IPS DF 6.9 (cell line): ENCODE measurements around the gene TEX54.

Experiments used
- DNase-seq: peaks from one replicate; pipeline ENCODE4 v3.0.0-alpha.2; 2013; ENCODE audit warnings: low read depth, low spot score
- H3K27ac ChIP-seq: one replicate; pipeline ENCODE4 v1.5.1; 2013; ENCODE audit warnings: low read length, control low read depth
- H3K27me3 ChIP-seq: 2 replicates; pipeline ENCODE4 v1.6.1; 2013; ENCODE audit warnings: mild to moderate bottlenecking, low read length; ENCODE audit not compliant: control insufficient read depth, insufficient read depth
- H3K36me3 ChIP-seq: 2 replicates; pipeline ENCODE4 v1.6.1; 2013; ENCODE audit warnings: low read length; ENCODE audit not compliant: control insufficient read depth, insufficient read depth
- H3K4me1 ChIP-seq: 2 replicates; pipeline ENCODE4 v1.6.1; 2013; ENCODE audit warnings: low read length; ENCODE audit not compliant: control insufficient read depth, insufficient read depth
- H3K4me3 ChIP-seq: 2 replicates; pipeline ENCODE4 v1.5.1; 2013; ENCODE audit warnings: mild to moderate bottlenecking, low read length
- H3K9me3 ChIP-seq: 2 replicates; pipeline ENCODE4 v1.6.1; 2013; ENCODE audit warnings: low read length, inconsistent platforms; ENCODE audit not compliant: control insufficient read depth, insufficient read depth
- WGBS: extraction: QIAGEN DNeasy Blood & Tissue Kit; methylation state at CpG from one replicate; pipeline ENCODE4 v1.1.7; 2013; ENCODE audit warnings: mixed read lengths, missing lambda C conversion rate; ENCODE audit not compliant: insufficient read length, insufficient coverage; 5-methylcytosine and 5-hydroxymethylcytosine counted together

The TEX54 gene

DNA sequence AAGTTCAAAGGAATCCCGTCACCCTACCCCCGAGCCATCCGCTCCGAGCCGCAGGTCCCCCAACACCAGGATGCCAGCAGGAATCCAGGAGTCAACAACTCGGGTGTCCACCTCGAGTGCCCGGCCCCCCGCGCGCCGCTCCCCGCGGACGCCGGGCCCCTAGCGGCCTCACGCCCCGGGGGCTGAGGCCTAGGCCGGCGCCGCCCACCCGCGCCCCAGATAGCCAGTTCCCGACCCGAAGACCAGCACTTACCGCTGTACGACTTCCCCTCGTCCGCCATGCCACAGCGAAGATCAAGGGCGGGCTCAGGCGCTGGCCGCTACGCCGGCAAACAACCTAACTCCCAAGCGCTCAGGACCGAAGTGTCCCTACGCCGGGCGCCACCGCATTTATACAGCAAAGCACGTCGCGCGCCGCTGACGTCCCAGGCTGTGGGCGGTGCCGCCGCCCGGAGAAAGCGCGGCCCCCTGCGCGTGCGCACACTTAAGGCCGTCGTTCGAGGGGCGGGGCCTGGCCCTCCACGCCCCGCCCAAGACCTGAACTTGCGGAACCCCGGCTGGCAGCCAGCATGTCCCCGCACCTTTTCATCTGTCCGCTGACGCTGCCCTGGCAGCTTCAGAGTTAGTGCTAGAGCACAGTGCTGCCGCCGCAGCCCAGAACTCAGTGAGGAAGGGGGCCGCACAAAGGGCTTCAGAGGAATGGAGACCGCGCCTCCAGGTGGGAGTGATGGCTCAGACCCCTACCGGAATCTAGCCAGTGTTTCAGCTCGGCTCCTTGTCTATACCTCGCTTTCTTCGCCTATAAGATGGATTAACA is 27.4 kb downstream of the TEX54 start, which contains the start of gene NXF1:
Gene NXF1 (minus strand): TSS at position 365 of the 817 bp plus-strand sequence. CDS start 84 bp downstream, at position 281.
- H3K36me3 ChIP-seq, result peaks cover 14% of the 10 kb centered on the region
- no peaks in the 10 kb centered on the region for H3K27me3 ChIP-seq
- no CpG with 5 or more reads among the region's 77 CpGs for WGBS
- peak within 1 kb of the TSS; percentile 70; the same call in 1 of the 2 replicates for H3K4me3 ChIP-seq
- no peak within 1 kb of the TSS for H3K27ac ChIP-seq
- H3K9me3 ChIP-seq, result no peaks in the 10 kb centered on the region
- DNase-seq, result peak; percentile 79
- no peaks in the 10 kb centered on the region for H3K4me1 ChIP-seq

DNA sequence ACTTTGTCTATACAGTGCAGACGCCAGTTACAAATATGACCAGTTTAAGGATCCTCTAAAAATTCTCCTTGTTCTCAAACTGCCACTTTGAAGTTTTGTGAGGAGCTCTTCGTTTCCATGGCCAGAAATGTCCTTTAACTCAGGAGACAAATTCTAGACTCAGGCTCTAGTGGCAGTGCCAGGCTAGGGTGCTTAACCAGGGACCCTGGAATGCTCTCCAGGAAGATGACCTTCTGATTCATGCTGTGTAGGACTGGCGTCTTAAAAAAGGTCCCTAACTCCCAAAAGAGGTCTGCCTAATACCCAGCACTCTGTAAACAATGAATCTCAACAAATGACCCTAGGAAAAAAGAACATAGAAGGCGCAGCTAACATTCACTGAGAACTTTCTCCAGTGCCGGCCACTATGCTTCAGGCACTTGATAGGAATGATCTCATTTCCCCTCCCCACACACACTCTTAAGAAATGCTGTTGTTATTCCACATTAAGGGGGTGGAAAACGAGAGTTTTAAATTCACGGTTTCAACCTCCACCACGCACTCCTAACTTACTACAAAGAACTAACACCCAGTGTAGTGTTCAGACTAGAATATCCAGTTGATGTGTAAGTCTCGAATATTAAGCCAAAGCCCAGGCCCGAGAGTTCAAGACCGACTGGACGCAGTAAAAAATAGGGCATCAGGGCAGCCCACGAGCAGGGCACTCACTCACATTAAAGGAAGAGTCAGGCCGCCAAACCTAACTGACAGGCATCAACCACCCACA is 28.1 kb downstream of the TEX54 start:
- H3K9me3 ChIP-seq, result no peaks in the 10 kb centered on the region
- no peak for DNase-seq
- H3K27me3 ChIP-seq, result no peaks in the 10 kb centered on the region
- WGBS, result no CpG with 5 or more reads among the region's 14 CpGs
- H3K27ac ChIP-seq, result no peak overlapping the region
- H3K4me1 ChIP-seq, result no peaks in the 10 kb centered on the region
- peaks cover 20% of the 10 kb centered on the region for H3K36me3 ChIP-seq
- H3K4me3 ChIP-seq, result peak overlapping the region; percentile 70; the same call in 1 of the 2 replicates

DNA sequence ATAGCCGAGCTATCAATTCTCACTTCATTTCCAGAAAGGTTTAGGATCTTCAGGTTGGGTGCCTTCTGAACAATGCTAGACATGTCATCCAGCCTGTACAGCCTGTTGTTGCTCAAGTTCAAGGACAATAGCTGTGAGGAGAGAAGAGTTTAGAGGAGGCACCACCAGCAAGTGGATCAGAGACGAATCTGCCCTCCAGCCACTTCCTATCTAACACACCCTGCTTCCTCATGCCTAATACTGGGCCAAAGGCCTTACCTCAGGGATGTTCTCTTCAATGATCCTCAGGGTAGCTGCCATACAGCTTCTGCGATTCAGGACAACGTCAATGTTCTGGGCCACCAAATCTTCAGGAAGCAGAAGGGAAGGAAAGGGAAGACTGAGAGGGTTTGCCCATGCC is 31.6 kb downstream of the TEX54 start:
- H3K9me3 ChIP-seq, result no peaks in the 10 kb centered on the region
- no peaks in the 10 kb centered on the region for H3K4me1 ChIP-seq
- peaks cover 30% of the 10 kb centered on the region for H3K36me3 ChIP-seq
- no peak overlapping the region for H3K27ac ChIP-seq
- no peaks in the 10 kb centered on the region for H3K27me3 ChIP-seq
- WGBS, result no CpG with 5 or more reads among the region's 4 CpGs
- DNase-seq, result no peak
- no peak overlapping the region for H3K4me3 ChIP-seq

DNA sequence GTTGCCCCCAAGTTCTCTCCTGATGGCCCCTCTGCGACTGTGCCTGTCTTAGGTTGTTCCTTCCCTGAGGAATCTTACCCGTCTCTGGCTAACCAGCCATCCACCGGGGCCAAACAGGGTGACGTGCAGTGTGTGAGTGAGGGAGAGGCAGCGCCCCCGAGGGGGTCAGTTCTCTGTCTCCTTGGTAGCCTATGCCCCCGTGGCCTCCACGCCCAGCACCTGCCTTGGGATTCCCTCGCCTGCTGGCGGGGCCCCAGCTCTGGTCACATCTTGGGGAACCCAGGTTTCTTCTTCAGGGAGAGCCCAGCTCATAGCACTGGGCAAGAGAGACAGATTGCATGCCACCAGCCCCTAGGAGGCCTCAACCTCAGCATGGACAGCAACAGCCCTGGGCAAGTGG is 33.2 kb downstream of the TEX54 start:
- Histone ChIP-seq H3K4me3 (no peak overlapping the region), H3K9me3 (no peaks in the 10 kb centered on the region), H3K4me1 (no peaks in the 10 kb centered on the region), H3K27me3 (no peaks in the 10 kb centered on the region), H3K36me3 (peaks cover 32% of the 10 kb centered on the region), H3K27ac (no peak overlapping the region)
- DNase-seq, result no peak
- no CpG with 5 or more reads among the region's 10 CpGs for WGBS

DNA sequence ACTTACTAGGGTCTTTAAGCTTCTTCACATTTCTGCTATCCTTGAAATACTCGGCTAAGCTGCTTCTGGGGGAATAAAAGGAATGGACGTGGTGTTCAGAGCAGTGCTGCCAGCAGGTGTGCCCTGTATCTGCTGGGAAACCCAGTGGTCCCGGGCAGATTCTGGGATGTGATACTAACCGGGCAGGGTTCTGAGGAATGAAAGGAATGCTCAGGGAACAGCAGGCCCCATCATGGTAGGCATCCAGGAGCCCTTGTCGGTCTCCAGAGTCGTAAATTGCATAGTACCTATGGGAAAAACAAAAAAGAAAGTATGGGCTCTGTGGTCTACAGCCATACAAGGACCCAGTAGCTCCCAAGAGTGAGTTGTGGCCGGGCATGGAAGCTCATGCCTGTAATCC is 36.4 kb downstream of the TEX54 start:
- Histone ChIP-seq H3K4me1 (peaks cover 1% of the 10 kb centered on the region; the same call in 1 of the 2 replicates), H3K36me3 (peaks cover 32% of the 10 kb centered on the region), H3K9me3 (no peaks in the 10 kb centered on the region), H3K27me3 (no peaks in the 10 kb centered on the region), H3K27ac (no peak overlapping the region), H3K4me3 (no peak overlapping the region)
- WGBS, result no CpG with 5 or more reads among the region's 7 CpGs
- no peak for DNase-seq

DNA sequence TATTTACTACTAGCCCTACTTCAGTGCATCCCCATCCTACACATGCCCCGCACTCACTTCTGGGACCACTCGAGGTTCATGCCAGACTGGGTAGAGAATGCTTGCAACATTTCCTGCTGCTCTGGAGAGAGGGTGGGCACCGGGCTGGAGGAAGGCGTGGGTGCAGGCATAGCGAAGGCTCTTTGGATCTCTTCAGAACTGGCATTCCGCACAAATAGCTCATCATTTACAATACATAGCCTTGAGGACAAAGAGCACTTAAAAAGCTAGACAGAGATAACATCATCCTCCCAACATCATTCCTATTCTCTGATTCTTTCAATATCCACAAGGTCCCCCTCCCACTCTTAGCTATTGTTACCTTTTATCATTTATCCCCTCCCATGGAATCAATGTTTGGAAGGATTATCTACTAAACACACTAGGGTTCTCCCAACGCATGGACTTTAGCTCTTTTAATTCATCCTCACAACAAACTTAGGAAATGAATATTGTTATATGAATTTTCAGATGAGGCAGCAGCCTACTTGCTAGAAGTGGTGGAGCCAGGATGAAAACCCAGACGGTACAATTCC is 38.4 kb downstream of the TEX54 start:
- H3K4me1 ChIP-seq, result peaks cover 1% of the 10 kb centered on the region; the same call in 1 of the 2 replicates
- DNase-seq, result no peak
- no CpG with 5 or more reads among the region's 8 CpGs for WGBS
- H3K27ac ChIP-seq, result no peak overlapping the region
- no peaks in the 10 kb centered on the region for H3K27me3 ChIP-seq
- H3K36me3 ChIP-seq, result peaks cover 20% of the 10 kb centered on the region; the same call in 1 of the 2 replicates
- no peak overlapping the region for H3K4me3 ChIP-seq
- no peaks in the 10 kb centered on the region for H3K9me3 ChIP-seq

DNA sequence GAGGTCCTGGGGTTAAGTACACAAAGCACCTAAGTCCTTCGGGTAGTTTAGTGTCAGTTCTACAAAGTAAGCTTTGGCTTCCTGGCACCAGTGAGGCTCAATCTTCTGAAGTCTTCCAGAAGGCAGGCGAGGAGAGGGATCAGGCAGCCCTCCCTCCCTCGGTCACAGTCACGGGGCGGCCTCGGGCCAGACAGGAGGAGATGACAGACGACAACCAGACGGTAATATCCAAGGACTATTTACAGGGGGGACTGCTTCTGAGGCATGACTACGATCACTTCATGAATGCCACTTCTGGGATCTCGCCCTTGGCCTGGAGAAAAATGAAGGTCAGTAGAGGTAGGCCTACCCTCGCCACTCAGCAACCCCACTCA is 40.5 kb downstream of the TEX54 start:
- Histone ChIP-seq H3K4me3 (no peak overlapping the region; the same call in 1 of the 2 replicates), H3K4me1 (peaks cover 1% of the 10 kb centered on the region; the same call in 1 of the 2 replicates), H3K27me3 (no peaks in the 10 kb centered on the region), H3K27ac (no peak overlapping the region), H3K9me3 (no peaks in the 10 kb centered on the region), H3K36me3 (peaks cover 17% of the 10 kb centered on the region; the same call in 1 of the 2 replicates)
- no CpG with 5 or more reads among the region's 11 CpGs for WGBS
- no peak for DNase-seq

DNA sequence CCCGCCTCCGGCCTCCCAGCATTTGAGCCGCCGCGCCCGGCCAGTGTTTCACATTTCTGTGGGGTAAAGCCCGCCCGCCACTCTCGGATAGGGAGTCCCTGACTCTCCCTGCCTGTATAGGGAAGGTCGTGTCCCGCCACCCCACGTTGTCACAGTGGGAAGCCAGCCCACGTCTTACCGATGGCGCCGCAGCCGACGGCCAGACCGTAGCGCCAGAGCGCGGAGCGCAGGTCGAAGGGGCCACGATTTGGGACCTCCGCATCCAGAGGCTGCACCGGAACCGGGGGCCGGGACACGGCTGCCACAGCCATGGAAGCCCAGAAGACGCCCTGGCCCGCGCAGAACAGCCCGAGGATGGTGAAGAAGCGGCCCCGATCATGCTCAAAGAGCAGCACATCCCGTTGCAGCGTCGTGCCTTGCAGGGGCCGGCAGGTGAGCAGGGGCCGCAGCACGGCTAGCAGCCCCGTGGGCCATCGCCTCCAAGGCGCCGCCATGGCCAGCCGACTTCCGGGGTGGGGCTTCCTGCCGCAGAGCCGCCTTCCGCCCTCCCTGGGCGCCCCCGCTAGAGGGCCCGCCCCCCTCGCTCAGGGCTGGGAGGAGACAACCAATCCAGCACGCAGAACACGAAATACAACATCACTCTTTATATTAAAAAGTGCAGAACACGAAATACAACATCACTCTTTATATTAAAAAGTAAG is 41.0 kb downstream of the TEX54 start, which contains the start of gene TMEM223:
Gene TMEM223 (minus strand): TSS at position 506 of the 701 bp plus-strand sequence. CDS start 12 bp downstream, at position 494.
- no peak for DNase-seq
- Histone ChIP-seq H3K4me3 (peak within 1 kb of the TSS; percentile 95), H3K9me3 (no peaks in the 10 kb centered on the region), H3K27me3 (no peaks in the 10 kb centered on the region), H3K36me3 (peaks cover 15% of the 10 kb centered on the region; the same call in 1 of the 2 replicates), H3K4me1 (peaks cover 1% of the 10 kb centered on the region; the same call in 1 of the 2 replicates), H3K27ac (no peak within 1 kb of the TSS)
- WGBS, result no CpG with 5 or more reads among the region's 58 CpGs

DNA sequence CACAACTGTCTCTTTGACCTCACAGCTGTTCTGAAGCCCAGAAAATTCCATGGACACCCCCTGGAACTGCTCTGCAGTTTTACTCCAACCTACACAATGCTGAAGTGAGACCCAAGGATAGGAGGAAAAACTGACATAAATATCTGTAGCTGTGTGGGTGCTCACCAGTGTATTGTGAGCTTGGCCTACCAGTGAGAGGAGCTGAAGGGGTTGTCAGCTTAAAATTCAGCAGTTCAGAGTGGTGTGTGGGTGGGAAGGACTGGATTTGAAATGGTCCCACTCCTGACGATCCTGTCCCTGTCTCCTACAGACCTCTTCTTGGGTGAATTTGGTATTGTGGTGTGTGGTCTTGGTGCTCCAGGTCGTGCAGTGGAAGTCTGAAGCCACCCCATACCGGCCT is 43.1 kb downstream of the TEX54 start:
- no CpG with 5 or more reads among the region's 3 CpGs for WGBS
- DNase-seq, result no peak
- Histone ChIP-seq H3K9me3 (no peaks in the 10 kb centered on the region), H3K4me1 (peaks cover 1% of the 10 kb centered on the region; the same call in 1 of the 2 replicates), H3K4me3 (no peak overlapping the region), H3K27me3 (no peaks in the 10 kb centered on the region), H3K36me3 (peaks cover 11% of the 10 kb centered on the region; the same call in 1 of the 2 replicates), H3K27ac (no peak overlapping the region)
